Measurements from ENCODE around the gene PRR33. TPM values are rescaled to one million over a fixed set of nuclear protein-coding genes. Genes with fewer than 3 reads are reported as not detected.
"Not testable (repeated sequence)": the region's sequence is repeated elsewhere in the genome, so short reads cannot be mapped to it uniquely, and the experiment has no call there.

The PRR33 gene
- total RNA-seq, 2 experiments from 2014 or later: 0.07 TPM; not detected in 1

DNA sequence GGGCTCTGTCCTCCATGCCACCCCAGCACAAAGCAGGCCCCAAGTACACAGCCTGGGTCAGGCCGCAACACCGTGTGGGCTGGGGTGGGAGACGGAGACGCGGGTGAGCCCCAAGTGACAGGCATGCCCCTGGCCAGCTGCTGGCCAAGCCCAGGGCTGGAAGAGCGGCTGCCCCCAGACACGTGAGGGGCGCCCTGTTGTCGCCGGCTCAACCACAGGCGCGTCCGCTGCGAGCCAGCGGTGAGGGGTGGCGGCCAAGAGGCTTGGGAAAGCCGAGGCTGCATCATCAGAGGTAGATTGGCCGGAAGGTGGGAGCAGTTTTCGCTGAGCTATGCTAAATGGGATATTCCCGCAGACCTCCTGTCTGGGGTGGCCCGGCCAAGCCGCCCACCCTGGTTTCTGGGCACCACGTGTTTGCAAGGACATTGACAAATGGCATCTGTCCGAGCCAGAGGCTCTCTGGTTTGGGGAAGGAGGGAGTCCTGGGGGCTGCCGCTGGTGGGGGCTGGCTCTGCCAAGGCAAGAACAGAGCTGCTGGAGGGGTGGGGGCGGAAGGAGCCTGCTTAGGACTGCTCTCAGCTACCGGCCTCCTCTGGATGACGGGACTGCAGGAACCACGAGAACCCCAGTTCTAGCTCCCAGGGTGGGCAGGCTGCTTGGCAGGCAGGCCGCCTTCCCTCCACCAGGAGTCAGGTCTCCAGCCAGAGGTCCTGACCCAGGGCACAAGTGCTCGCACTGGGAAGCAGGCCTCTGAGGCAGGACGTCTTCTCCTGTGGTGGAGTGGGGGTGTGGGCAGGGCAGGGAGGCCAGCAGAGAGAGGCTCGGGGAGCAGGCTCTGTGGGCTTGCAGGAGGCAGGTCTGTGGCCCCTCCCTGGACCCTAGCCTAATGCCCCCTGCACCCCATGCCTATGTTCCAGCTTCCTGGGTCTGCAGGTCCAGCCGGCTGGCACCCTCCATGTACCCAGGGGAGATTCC is 552 bp downstream of the PRR33 start:
- Mint-ChIP-seq H3K36me3 (peaks cover 7% of the 10 kb centered on the region), H3K27ac (no peak overlapping the region), H3K27me3 (no peaks in the 10 kb centered on the region), H3K4me1 (ENCODE audit: low read depth) (peaks cover 22% of the 10 kb centered on the region), H3K4me3 (peak overlapping the region; percentile 46), H3K9me3 (no peaks in the 10 kb centered on the region)
- POLR2A ChIA-PET: interaction anchor here (1.6 kb wide), 1 partner anchor 26 kb away, joined by 6 read pairs; no protein-coding TSS in a partner anchor
- no peak for DNase-seq
- CTCF ChIA-PET: interaction anchor here (0.6 to 2.5 kb wide), 8 partner anchors 9 to 1451 kb away, joined by 3 to 16 read pairs (median 3); partner anchors contain the start of gene MRPL23
- intact Hi-C loops (cut with micrococcal nuclease): loop anchor here (10.0 kb wide), 1 partner anchor 54 kb away; the partner anchor contains the start of gene MRPL23

- no peak for DNase-seq
- intact Hi-C loops (cut with micrococcal nuclease): loop anchor here (2.0 to 10.0 kb wide), 2 partner anchors 45 to 55 kb away; partner anchors contain the start of gene MRPL23
- Mint-ChIP-seq H3K9me3 (no peaks in the 10 kb centered on the region), H3K36me3 (peaks cover 7% of the 10 kb centered on the region), H3K4me3 (peak overlapping the region; percentile 46), H3K27ac (peak overlapping the region; percentile 49), H3K4me1 (ENCODE audit: low read depth) (peaks cover 22% of the 10 kb centered on the region), H3K27me3 (no peaks in the 10 kb centered on the region)
- ChIA-PET CTCF (interaction anchor here (0.7 to 2.5 kb wide), 5 partner anchors 8 to 196 kb away, joined by 3 to 16 read pairs (median 3); partner anchors contain the start of gene MRPL23), POLR2A (interaction anchor here (0.6 kb wide), 1 partner anchor 39 kb away, joined by 3 read pairs; no protein-coding TSS in a partner anchor)
Measured at GRCh38 chr11:1889941-1890855, 1.5 kb downstream of the PRR33 start.

DNA sequence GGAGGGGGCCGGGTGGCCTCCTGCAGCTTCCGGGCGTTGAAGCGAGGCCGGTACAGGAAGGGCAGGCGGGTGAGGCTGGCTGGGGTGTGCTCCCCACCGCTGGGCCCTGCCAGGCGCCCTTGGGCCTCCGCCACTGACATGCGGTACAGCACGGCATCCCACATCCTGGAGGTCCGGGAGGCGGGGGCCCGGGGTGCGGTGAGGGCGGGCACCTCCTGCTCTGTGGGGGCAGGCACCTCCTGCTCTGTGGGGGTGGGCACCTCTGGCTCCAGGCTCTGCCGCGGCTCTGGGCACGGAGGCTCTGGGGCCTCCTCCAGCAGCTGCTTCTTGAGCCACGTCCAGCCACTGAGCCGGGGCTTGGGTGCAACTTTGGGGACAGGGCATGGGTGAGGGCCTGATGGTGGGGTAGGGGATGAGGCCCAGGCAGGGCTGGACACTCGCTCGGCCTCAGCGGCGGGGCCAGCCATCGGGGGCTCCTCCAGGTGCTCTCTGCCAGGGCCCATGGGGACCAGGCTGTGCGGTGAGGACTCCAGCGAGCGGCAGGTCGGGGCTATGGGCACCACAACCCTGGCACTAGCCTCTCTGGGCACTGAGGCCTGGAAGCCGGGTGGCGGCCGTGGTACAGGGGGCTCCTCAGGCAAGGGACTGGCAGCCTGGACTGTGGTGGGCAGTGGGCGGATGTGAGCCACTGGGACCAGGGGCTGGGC is 2.3 kb downstream of the PRR33 start:
- intact Hi-C loops (cut with micrococcal nuclease): loop anchor here (2.0 kb wide), 1 partner anchor 45 kb away; no protein-coding TSS in a partner anchor
- peaks cover 7% of the 10 kb centered on the region for H3K36me3 Mint-ChIP-seq
- peak overlapping the region; percentile 20 for H3K4me3 Mint-ChIP-seq
- no peaks in the 10 kb centered on the region for H3K9me3 Mint-ChIP-seq
- H3K27ac Mint-ChIP-seq: peak overlapping the region; percentile 53
- POLR2A ChIA-PET: interaction anchor here (0.6 to 1.0 kb wide), 4 partner anchors 28 to 38 kb away, joined by 3 to 4 read pairs (median 3); partner anchors contain the start of gene LSP1
- CTCF ChIA-PET: interaction anchor here (0.7 to 1.4 kb wide), 3 partner anchors 13 to 195 kb away, joined by 3 to 6 read pairs (median 5); no protein-coding TSS in a partner anchor
- no peaks in the 10 kb centered on the region for H3K27me3 Mint-ChIP-seq
- H3K4me1 Mint-ChIP-seq (ENCODE audit: low read depth): peaks cover 22% of the 10 kb centered on the region
- peak; percentile 84 for DNase-seq

- DNase-seq: no peak
- Mint-ChIP-seq H3K4me1 (ENCODE audit: low read depth) (peaks cover 22% of the 10 kb centered on the region), H3K36me3 (peaks cover 7% of the 10 kb centered on the region), H3K27ac (peak overlapping the region; percentile 53), H3K9me3 (no peaks in the 10 kb centered on the region), H3K27me3 (no peaks in the 10 kb centered on the region), H3K4me3 (no peak overlapping the region)
- intact Hi-C loops (cut with micrococcal nuclease): loop anchor here (2.0 kb wide), 1 partner anchor 44 kb away; no protein-coding TSS in a partner anchor
- ChIA-PET CTCF (interaction anchor here (1.0 to 1.4 kb wide), 2 partner anchors 13 to 195 kb away, joined by 5 to 6 read pairs; no protein-coding TSS in a partner anchor), POLR2A (interaction anchor here (0.8 to 1.0 kb wide), 3 partner anchors 28 to 36 kb away, joined by 3 to 4 read pairs (median 3); partner anchors contain the start of gene LSP1)
Measured at GRCh38 chr11:1888811-1889210, 2.9 kb downstream of the PRR33 start.

GRCh38 chr11:1888347-1888753 is 3.3 kb downstream of the PRR33 start:
- Mint-ChIP-seq H3K27ac (peak overlapping the region; percentile 53), H3K36me3 (peaks cover 7% of the 10 kb centered on the region), H3K9me3 (no peaks in the 10 kb centered on the region), H3K27me3 (no peaks in the 10 kb centered on the region), H3K4me3 (no peak overlapping the region), H3K4me1 (ENCODE audit: low read depth) (peaks cover 18% of the 10 kb centered on the region)
- POLR2A ChIA-PET: interaction anchor here (0.8 to 1.0 kb wide), 3 partner anchors 29 to 36 kb away, joined by 3 to 4 read pairs (median 3); partner anchors contain the start of gene LSP1
- CTCF ChIA-PET: interaction anchor here (1.0 to 1.4 kb wide), 2 partner anchors 12 to 194 kb away, joined by 5 to 6 read pairs; no protein-coding TSS in a partner anchor
- DNase-seq: no peak
- intact Hi-C loops (cut with micrococcal nuclease): loop anchor here (2.0 kb wide), 1 partner anchor 44 kb away; no protein-coding TSS in a partner anchor

- H3K4me1 Mint-ChIP-seq (ENCODE audit: low read depth): peaks cover 14% of the 10 kb centered on the region
- ChIA-PET POLR2A (no interaction called here), CTCF (no interaction called here)
- intact Hi-C loops (cut with micrococcal nuclease): loop anchor here (2.0 kb wide), 1 partner anchor 43 kb away; no protein-coding TSS in a partner anchor
- no peaks in the 10 kb centered on the region for H3K9me3 Mint-ChIP-seq
- H3K4me3 Mint-ChIP-seq: no peak overlapping the region
- peaks cover 7% of the 10 kb centered on the region for H3K36me3 Mint-ChIP-seq
- DNase-seq: no peak
- no peaks in the 10 kb centered on the region for H3K27me3 Mint-ChIP-seq
- no peak overlapping the region for H3K27ac Mint-ChIP-seq
Measured at GRCh38 chr11:1887451-1888346, 4.0 kb downstream of the PRR33 start.

DNA sequence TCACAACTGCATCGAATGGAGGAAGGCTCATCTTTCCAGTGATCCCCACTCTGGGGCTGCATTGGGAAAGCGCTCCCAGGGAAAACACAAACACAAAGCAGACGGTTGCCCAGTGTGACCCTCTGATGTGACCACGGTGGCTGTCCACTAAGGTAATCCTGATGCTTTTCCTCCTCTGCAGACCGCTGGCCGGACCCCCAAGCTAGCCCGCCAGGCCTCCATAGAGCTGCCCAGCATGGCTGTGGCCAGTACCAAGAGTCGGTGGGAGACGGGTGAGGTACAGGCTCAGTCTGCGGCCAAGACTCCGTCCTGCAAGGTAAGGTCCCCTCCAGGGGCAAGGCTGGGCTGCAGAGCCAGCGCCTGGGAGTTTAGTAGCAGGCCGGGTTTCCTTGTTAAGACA is 5.1 kb downstream of the PRR33 start:
- DNase-seq; H3K9me3 Mint-ChIP-seq; CTCF ChIA-PET; H3K27ac Mint-ChIP-seq; H3K4me3 Mint-ChIP-seq; H3K27me3 Mint-ChIP-seq; intact Hi-C loops (cut with micrococcal nuclease); H3K36me3 Mint-ChIP-seq; POLR2A ChIA-PET: not testable (repeated sequence)
- peaks cover 12% of the 10 kb centered on the region for H3K4me1 Mint-ChIP-seq (ENCODE audit: low read depth)

GRCh38 chr11:1884303-1884700 is 7.4 kb downstream of the PRR33 start:
- no peak overlapping the region for H3K27ac Mint-ChIP-seq
- intact Hi-C loops (cut with micrococcal nuclease): loop anchor here (5.0 kb wide), 1 partner anchor 33 kb away; the partner anchor contains the start of gene TNNT3
- ChIA-PET CTCF (interaction anchor here (2.6 to 3.4 kb wide), 2 partner anchors 37 to 268 kb away, joined by 22 to 78 read pairs; partner anchors contain the start of gene TNNT3), POLR2A (no interaction called here)
- peaks cover 7% of the 10 kb centered on the region for H3K36me3 Mint-ChIP-seq
- DNase-seq: no peak
- H3K27me3 Mint-ChIP-seq: no peaks in the 10 kb centered on the region
- H3K4me1 Mint-ChIP-seq (ENCODE audit: low read depth): peaks cover 11% of the 10 kb centered on the region
- H3K4me3 Mint-ChIP-seq: no peak overlapping the region
- H3K9me3 Mint-ChIP-seq: no peaks in the 10 kb centered on the region

- no peak for DNase-seq
- no peaks in the 10 kb centered on the region for H3K9me3 Mint-ChIP-seq
- intact Hi-C loops (cut with micrococcal nuclease): loop anchor here (5.0 kb wide), 1 partner anchor 34 kb away; the partner anchor contains the start of gene TNNT3
- H3K27me3 Mint-ChIP-seq: no peaks in the 10 kb centered on the region
- peaks cover 2% of the 10 kb centered on the region for H3K36me3 Mint-ChIP-seq
- no peak overlapping the region for H3K4me3 Mint-ChIP-seq
- peaks cover 6% of the 10 kb centered on the region for H3K4me1 Mint-ChIP-seq (ENCODE audit: low read depth)
- ChIA-PET CTCF (interaction anchor here (0.6 to 3.4 kb wide), 20 partner anchors 11 to 269 kb away, joined by 3 to 78 read pairs (median 12); partner anchors contain the start of genes LSP1 and TNNT3), POLR2A (no interaction called here)
- no peak overlapping the region for H3K27ac Mint-ChIP-seq
Measured at GRCh38 chr11:1883346-1884302, 8.1 kb downstream of the PRR33 start.
